Fibroblast of lung (primary cell): ENCODE measurements around the gene MSL2. TPM values are rescaled to one million over a fixed set of nuclear protein-coding genes. Genes with fewer than 3 reads are reported as not detected.
A peak's percentile ranks its signal among the peaks of the same experiment; 100 is the strongest.
"Not testable (repeated sequence)": the region's sequence is repeated elsewhere in the genome, so short reads cannot be mapped to it uniquely, and the experiment has no call there.

Experiments used
- DNase-seq, 2 donors: peaks; one replicate each; pipeline versions ENCODE4 v3.0.0 to v3.0.0-alpha.2; 2010; ENCODE audit warnings: low read depth in 2 of 2
- H2AFZ ChIP-seq: 2 replicates; pipeline ENCODE4 v1.5.1; 2012; ENCODE audit warnings: low read length, control low read depth, inconsistent platforms
- H3K27ac ChIP-seq: 2 replicates; pipeline ENCODE4 v1.5.1; 2011; ENCODE audit warnings: low read length, control low read depth; ENCODE audit not compliant: insufficient read depth
- H3K27me3 ChIP-seq: 2 replicates; pipeline ENCODE4 v1.5.1; 2011; ENCODE audit warnings: mild to moderate bottlenecking, low read length; ENCODE audit not compliant: control insufficient read depth, insufficient read depth
- H3K36me3 ChIP-seq: 2 replicates; pipeline ENCODE4 v1.5.1; 2011; ENCODE audit warnings: low read length; ENCODE audit not compliant: control insufficient read depth, insufficient read depth
- H3K4me1 ChIP-seq: 2 replicates; pipeline ENCODE4 v1.5.1; 2011; ENCODE audit warnings: low read length; ENCODE audit not compliant: control insufficient read depth, insufficient read depth; ENCODE audit errors: extremely low read depth
- H3K4me2 ChIP-seq: 2 replicates; pipeline ENCODE4 v1.5.1; 2011; ENCODE audit warnings: low read length, control low read depth; ENCODE audit not compliant: insufficient read depth; ENCODE audit errors: extremely low read depth
- H3K4me3 ChIP-seq, 4 experiments: fragments of 200-600 bp in 1 of 4; sonication (generic) in 1 of 4; replicated peaks in 1 of 4; 2 replicates each; pipeline ENCODE4 v1.5.1; 2011 to 2016; ENCODE audit warnings: low read length in 4 of 4, low read depth in 3 of 4, mild to moderate bottlenecking in 3 of 4, control low read depth in 2 of 4, inconsistent platforms in 1 of 4, mixed read lengths in 1 of 4; ENCODE audit not compliant: insufficient read depth in 1 of 4; ENCODE audit errors: control extremely low read depth in 1 of 4
- H3K79me2 ChIP-seq: 2 replicates; pipeline ENCODE4 v1.5.1; 2012; ENCODE audit warnings: mild to moderate bottlenecking, low read length, inconsistent platforms; ENCODE audit not compliant: control insufficient read depth, insufficient read depth
- H3K9ac ChIP-seq: 2 replicates; pipeline ENCODE4 v1.5.1; 2011; ENCODE audit warnings: mild to moderate bottlenecking, low read length, control low read depth; ENCODE audit not compliant: insufficient read depth
- H3K9me3 ChIP-seq: 2 replicates; pipeline ENCODE4 v1.5.1; 2012; ENCODE audit warnings: low read depth, low read length; ENCODE audit not compliant: control insufficient read depth, insufficient read depth
- H4K20me1 ChIP-seq: 2 replicates; pipeline ENCODE4 v1.5.1; 2011; ENCODE audit warnings: low read length; ENCODE audit not compliant: control insufficient read depth, insufficient read depth; ENCODE audit errors: extremely low read depth
- CTCF ChIP-seq, 2 donors: IDR thresholded peaks in 1 of 2; conservative IDR thresholded peaks in 1 of 2; 1 replicate in 1 of 2; 2 replicates in 1 of 2; pipeline ENCODE4 v1.5.1; 2011 to 2012; ENCODE audit warnings: low read length in 2 of 2, control low read depth in 1 of 2, inconsistent platforms in 1 of 2, low read depth in 1 of 2, mild to moderate bottlenecking in 1 of 2
- EZH2 ChIP-seq: IDR thresholded peaks from 2 replicates; pipeline ENCODE4 v1.5.1; 2012; ENCODE audit warnings: low read length, control low read depth, mild to moderate bottlenecking; ENCODE audit errors: missing control alignments
- polyA plus RNA-seq, 2 donors: library from polyadenylated mRNA; depleted of rRNA in 1 of 2; stranded (reverse) in 1 of 2; unstranded in 1 of 2; fragments of >200 nt; gene quantifications; 2 replicates each; pipeline ENCODE4 v1.2.1, GENCODE V29; 2011 to 2012; ENCODE audit warnings: missing spikeins in 1 of 2
- total RNA-seq: library from RNA; depleted of rRNA; stranded (reverse); fragments of >200 nt; gene quantifications from 2 replicates; pipeline ENCODE4 v1.2.1, GENCODE V29; 2014

MSL2 gene
- total and polyA plus RNA-seq, 2 donors (not counting 1 experiment from before 2014, with no cell fraction given): 12.1 to 19.7 TPM

GRCh38 chr3:136146981-136147729 is 49.0 kb downstream of the MSL2 start:
- no peak for TF ChIP-seq EZH2
- no peak for TF ChIP-seq CTCF (conservative IDR thresholded peaks at IDR 0.05 in 1 of 2, IDR thresholded peaks at IDR 0.05 in 1 of 2; ENCODE audit: low read depth in 1 of 2, low read length in 2 of 2)
- Histone ChIP-seq H3K9ac (no peak overlapping the region), H3K4me1 (peaks cover 5% of the 10 kb centered on the region), H3K36me3 (peaks cover 1% of the 10 kb centered on the region), H3K27ac (no peak overlapping the region), H3K27me3 (no peaks in the 10 kb centered on the region), H3K9me3 (no peaks in the 10 kb centered on the region), H4K20me1 (no peaks in the 10 kb centered on the region), H3K4me3 (no peak overlapping the region), H3K4me2 (no peak overlapping the region), H3K79me2 (peaks cover 38% of the 10 kb centered on the region), H2AFZ (no peak overlapping the region)
- peak in 1 of 2 donors; percentile 36 for DNase-seq

GRCh38 chr3:136144397-136144796 is 51.7 kb downstream of the MSL2 start:
- H2AFZ ChIP-seq, H3K4me2 ChIP-seq, H3K36me3 ChIP-seq, H3K4me1 ChIP-seq, H3K9me3 ChIP-seq, H3K27me3 ChIP-seq, H3K27ac ChIP-seq, H3K4me3 ChIP-seq, H3K9ac ChIP-seq, H4K20me1 ChIP-seq, DNase-seq: not testable (repeated sequence)
- H3K79me2 ChIP-seq: peaks cover 18% of the 10 kb centered on the region

GRCh38 chr3:136142592-136142991 is 53.5 kb downstream of the MSL2 start:
- no peak overlapping the region for H3K4me3 ChIP-seq
- no peaks in the 10 kb centered on the region for H3K27me3 ChIP-seq
- peaks cover 10% of the 10 kb centered on the region for H3K4me1 ChIP-seq
- H3K79me2 ChIP-seq: peaks cover 7% of the 10 kb centered on the region
- peaks cover 1% of the 10 kb centered on the region for H3K36me3 ChIP-seq
- H3K9ac ChIP-seq: no peak overlapping the region
- no peak overlapping the region for H2AFZ ChIP-seq
- no peaks in the 10 kb centered on the region for H3K9me3 ChIP-seq
- no peak for TF ChIP-seq CTCF (conservative IDR thresholded peaks at IDR 0.05 in 1 of 2, IDR thresholded peaks at IDR 0.05 in 1 of 2; ENCODE audit: low read depth in 1 of 2, low read length in 2 of 2)
- TF ChIP-seq EZH2: no peak
- peak; percentile 71 to 93 for DNase-seq
- H4K20me1 ChIP-seq: no peaks in the 10 kb centered on the region
- no peak overlapping the region for H3K4me2 ChIP-seq
- peak overlapping the region; percentile 81 for H3K27ac ChIP-seq
